Ovary (tissue), 9 donors: ENCODE measurements around the gene C19orf73. TPM values are rescaled to one million over a fixed set of nuclear protein-coding genes. Genes with fewer than 3 reads are reported as not detected.

ENCODE experiments used
- DNase-seq, 5 donors: peaks; one replicate each; pipeline ENCODE4 v3.0.0-alpha.2; 2019 to 2020
- H3K27ac ChIP-seq, 2 donors: fragments of 200-600 bp; one replicate each; pipeline versions ENCODE4 v1.5.1 to v1.8.0; 2019 to 2022
- H3K27me3 ChIP-seq: fragments of 200-600 bp; one replicate; pipeline ENCODE4 v1.8.0; 2022
- H3K36me3 ChIP-seq: fragments of 200-600 bp; sonication (generic); one replicate; pipeline ENCODE4 v1.5.1; 2019
- H3K4me1 ChIP-seq: one replicate; pipeline ENCODE4 v1.8.1; 2013; ENCODE audit warnings: mild to moderate bottlenecking, moderate library complexity; ENCODE audit not compliant: insufficient read depth
- H3K4me3 ChIP-seq: fragments of 200-600 bp; sonication (generic); one replicate; pipeline ENCODE4 v1.5.1; 2017
- H3K9me3 ChIP-seq, 2 donors: fragments of 200-600 bp in 1 of 2; sonication (generic) in 1 of 2; one replicate each; pipeline versions ENCODE4 v1.5.1 to v1.8.1; 2013 to 2019; ENCODE audit warnings: mild to moderate bottlenecking in 1 of 2, moderate library complexity in 1 of 2
- CTCF ChIP-seq, 3 donors: fragments of 450-650 bp in 2 of 3; fragments of 200-600 bp in 1 of 3; IDR thresholded peaks; one replicate each; pipeline versions ENCODE4 v1.5.1 to v1.8.0; 2016 to 2022; ENCODE audit warnings: antibody characterized with exemption in 3 of 3, mild to moderate bottlenecking in 1 of 3
- EP300 ChIP-seq: sonication (generic); formaldehyde crosslinking; IDR thresholded peaks from one replicate; pipeline ENCODE4 v1.6.1; 2017; ENCODE audit warnings: antibody characterized with exemption
- POLR2A ChIP-seq: fragments of 450-650 bp; IDR thresholded peaks from one replicate; pipeline ENCODE4 v1.6.1; 2017; ENCODE audit warnings: antibody characterized with exemption, mild to moderate bottlenecking, moderate library complexity
- WGBS, 3 donors: extraction: QIAGEN DNeasy Blood & Tissue Kit in 1 of 3; methylation state at CpG; one replicate each; pipeline versions ENCODE4 v1.1.5 to v1.1.7; 2013 to 2017; 5-methylcytosine and 5-hydroxymethylcytosine counted together
- intact Hi-C, 4 donors: fragments of 100-400 bp; cut with DNase I; formaldehyde crosslinking; loops; one replicate each; pipeline versions ENCODE4 v1.11.0 to v1.15.1; 2022 to 2023
- polyA plus RNA-seq, 2 donors: library from polyadenylated mRNA; stranded (reverse); fragments of 200-250 nt in 1 of 2; fragments of 350-450 nt in 1 of 2; fragmentation: Illumina TruSeq in 1 of 2; extraction: RNeasy Lipid Tissue Mini Kit (QIAGEN cat#74804) in 1 of 2; gene quantifications; one replicate each; pipeline ENCODE4 v1.2.3, GENCODE V29; 2013 to 2014
- total RNA-seq, 7 donors: library from RNA; depleted of rRNA in 2 of 7; stranded (reverse); fragments of >200 nt in 2 of 7; fragmentation: NEBNext Ultra II Directional in 3 of 7; extraction: Animal tissue kit (Norgen Biotek cat#: 25700) in 3 of 7; gene quantifications; one replicate each; pipeline versions ENCODE4 v1.1.0 to v1.2.4, GENCODE V29; 2016 to 2023
- donor health status: DM: no; HTN: no; CAD: no; lungs with moderate emphysema.
- donor health status: DM: no; HTN: no; CAD: no.
- donor health status: Bipolar disorder and iron deficiency.
- donor health status: DM: yes; HTN: yes; CAD: no.
- donor health status: DM: no; HTN: no; CAD: no.
- donor health status: DM: yes; HTN: yes; CAD: no.

Gene C19orf73
- total and polyA plus RNA-seq, 9 donors = 0.42 to 1.5 (median 0.45) TPM; not detected in 4

GRCh38 chr19:49152119-49152550 is 33.2 kb upstream of the C19orf73 start:
- intact Hi-C loops = no loop called here
- WGBS, 3 donors = 34 to 47% (median 34%) methylated on average over 10 of the region's 10 CpGs
- TF ChIP-seq CTCF (IDR thresholded peaks at IDR 0.05) (no peak), EP300 (no peak), POLR2A (no peak)
- Histone ChIP-seq H3K9me3 (no peaks in the 10 kb centered on the region), H3K4me1 (peaks cover 4% of the 10 kb centered on the region), H3K4me3 (no peak overlapping the region), H3K27me3 (no peaks in the 10 kb centered on the region), H3K27ac (no peak overlapping the region), H3K36me3 (no peaks in the 10 kb centered on the region)
- no peak for DNase-seq

- no peaks in the 10 kb centered on the region for H3K36me3 ChIP-seq
- peak; percentile 39 to 79 (median 62) for DNase-seq
- H3K4me3 ChIP-seq = no peak overlapping the region
- no peaks in the 10 kb centered on the region for H3K9me3 ChIP-seq
- TF ChIP-seq POLR2A (no peak), CTCF (IDR thresholded peaks at IDR 0.05) (no peak), EP300 (no peak)
- no peak overlapping the region for H3K27ac ChIP-seq
- WGBS, 3 donors = 5 to 7% (median 6%) methylated on average over 45 of the region's 45 CpGs
- intact Hi-C loops = no loop called here
- peaks cover 4% of the 10 kb centered on the region for H3K4me1 ChIP-seq
- H3K27me3 ChIP-seq = no peaks in the 10 kb centered on the region
Measured at GRCh38 chr19:49151267-49152118, 32.5 kb upstream of the C19orf73 start.

GRCh38 chr19:49150944-49151243 is 32.0 kb upstream of the C19orf73 start:
- intact Hi-C loops = no loop called here
- peak overlapping the region; percentile 42 for H3K4me3 ChIP-seq
- no peaks in the 10 kb centered on the region for H3K27me3 ChIP-seq
- H3K9me3 ChIP-seq = no peaks in the 10 kb centered on the region
- no peak for DNase-seq
- TF ChIP-seq EP300 = no peak
- no peak for TF ChIP-seq CTCF (IDR thresholded peaks at IDR 0.05)
- TF ChIP-seq POLR2A = no peak
- 2 to 5% (median 4%) methylated on average over 16 of the region's 16 CpGs for WGBS, 3 donors
- H3K27ac ChIP-seq = no peak overlapping the region
- peaks cover 4% of the 10 kb centered on the region for H3K4me1 ChIP-seq
- no peaks in the 10 kb centered on the region for H3K36me3 ChIP-seq

GRCh38 chr19:49150106-49150943 is 31.4 kb upstream of the C19orf73 start:
- Histone ChIP-seq H3K27ac (peak overlapping the region in 1 of 2 donors; percentile 33), H3K9me3 (no peaks in the 10 kb centered on the region), H3K36me3 (no peaks in the 10 kb centered on the region), H3K4me1 (peaks cover 4% of the 10 kb centered on the region), H3K4me3 (peak overlapping the region; percentile 42), H3K27me3 (no peaks in the 10 kb centered on the region)
- 1% methylated on average over 57 to 75 of the region's 75 CpGs for WGBS, 3 donors
- DNase-seq = peak; percentile 75 to 87 (median 80)
- TF ChIP-seq EP300 (no peak), CTCF (IDR thresholded peaks at IDR 0.05) (no peak), POLR2A (no peak)
- intact Hi-C loops = no loop called here
